WERI-Rb-1 (cell line): ENCODE results near the gene TXNDC5.

ENCODE experiments used
- DNase-seq: peaks from one replicate; pipeline ENCODE4 v3.0.0-alpha.2; 2020
- H3K27ac ChIP-seq: fragments of 250-450 bp; sonication (Bioruptor Pico); 2 replicates; pipeline ENCODE4 v1.5.1; 2020; ENCODE audit warnings: mild to moderate bottlenecking, moderate library complexity
- H3K27me3 ChIP-seq: fragments of 250-450 bp; sonication (Bioruptor Pico); 2 replicates; pipeline ENCODE4 v1.5.1; 2021; ENCODE audit warnings: mild to moderate bottlenecking, low read depth, moderate library complexity; ENCODE audit not compliant: insufficient read depth, severe bottlenecking
- H3K36me3 ChIP-seq: fragments of 250-450 bp; sonication (Bioruptor Pico); 2 replicates; pipeline ENCODE4 v1.5.1; 2020; ENCODE audit warnings: mild to moderate bottlenecking, moderate library complexity
- H3K4me3 ChIP-seq: 2 replicates; pipeline ENCODE4 v1.5.1; 2011; ENCODE audit warnings: low read depth, mild to moderate bottlenecking, control low read depth, low read length
- H3K9me3 ChIP-seq: fragments of 250-450 bp; sonication (Bioruptor Pico); 2 replicates; pipeline ENCODE4 v1.5.1; 2021; ENCODE audit warnings: mild to moderate bottlenecking, moderate library complexity; ENCODE audit not compliant: severe bottlenecking
- TF ChIP-seq, protein P1 (sequence below): IDR thresholded peaks from 2 replicates; pipeline ENCODE4 v1.5.1; 2011; ENCODE audit warnings: low read depth, mild to moderate bottlenecking, control low read depth, inconsistent platforms, low read length

Gene TXNDC5

DNA sequence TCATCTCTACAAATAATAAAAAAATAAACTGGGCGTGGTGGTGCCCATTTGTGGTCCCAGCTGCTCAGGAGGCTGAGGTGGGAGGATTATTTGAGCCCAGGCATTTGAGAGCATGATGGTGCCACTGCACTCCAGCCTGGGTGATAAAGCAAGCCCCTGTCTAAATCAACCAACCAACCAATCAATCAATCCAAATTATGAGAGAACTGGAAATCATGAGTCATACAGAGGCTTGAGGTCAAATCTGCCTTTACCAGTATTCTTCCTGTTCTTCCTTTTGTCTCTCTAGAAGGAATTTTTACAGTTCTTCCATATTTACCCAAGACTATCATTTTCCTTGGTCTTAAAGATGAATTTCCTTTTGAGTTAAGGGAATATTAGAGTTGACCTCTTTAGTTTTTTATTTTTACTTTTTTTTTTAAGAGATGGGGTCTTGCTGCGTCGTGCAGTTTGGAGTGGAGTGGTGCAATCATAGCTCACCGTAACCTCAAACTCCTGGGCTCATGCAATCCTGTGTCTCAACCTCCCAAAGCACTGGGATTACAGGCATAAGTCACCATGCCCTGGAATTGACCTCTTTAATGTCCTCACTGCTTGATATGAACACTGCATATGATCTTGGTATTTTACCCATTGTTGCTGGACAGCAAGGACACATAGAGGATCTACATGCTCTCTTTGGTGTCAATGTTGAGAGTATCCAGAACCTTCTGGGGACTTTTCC lies 44.1 kb upstream of the TXNDC5 start:
- H3K9me3 ChIP-seq = no peaks in the 10 kb centered on the region
- no peak for DNase-seq
- TF ChIP-seq, protein P1, sequence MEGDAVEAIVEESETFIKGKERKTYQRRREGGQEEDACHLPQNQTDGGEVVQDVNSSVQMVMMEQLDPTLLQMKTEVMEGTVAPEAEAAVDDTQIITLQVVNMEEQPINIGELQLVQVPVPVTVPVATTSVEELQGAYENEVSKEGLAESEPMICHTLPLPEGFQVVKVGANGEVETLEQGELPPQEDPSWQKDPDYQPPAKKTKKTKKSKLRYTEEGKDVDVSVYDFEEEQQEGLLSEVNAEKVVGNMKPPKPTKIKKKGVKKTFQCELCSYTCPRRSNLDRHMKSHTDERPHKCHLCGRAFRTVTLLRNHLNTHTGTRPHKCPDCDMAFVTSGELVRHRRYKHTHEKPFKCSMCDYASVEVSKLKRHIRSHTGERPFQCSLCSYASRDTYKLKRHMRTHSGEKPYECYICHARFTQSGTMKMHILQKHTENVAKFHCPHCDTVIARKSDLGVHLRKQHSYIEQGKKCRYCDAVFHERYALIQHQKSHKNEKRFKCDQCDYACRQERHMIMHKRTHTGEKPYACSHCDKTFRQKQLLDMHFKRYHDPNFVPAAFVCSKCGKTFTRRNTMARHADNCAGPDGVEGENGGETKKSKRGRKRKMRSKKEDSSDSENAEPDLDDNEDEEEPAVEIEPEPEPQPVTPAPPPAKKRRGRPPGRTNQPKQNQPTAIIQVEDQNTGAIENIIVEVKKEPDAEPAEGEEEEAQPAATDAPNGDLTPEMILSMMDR = no peak
- no peaks in the 10 kb centered on the region for H3K36me3 ChIP-seq
- no peak overlapping the region for H3K27ac ChIP-seq
- no peaks in the 10 kb centered on the region for H3K27me3 ChIP-seq
- no peak overlapping the region for H3K4me3 ChIP-seq

DNA sequence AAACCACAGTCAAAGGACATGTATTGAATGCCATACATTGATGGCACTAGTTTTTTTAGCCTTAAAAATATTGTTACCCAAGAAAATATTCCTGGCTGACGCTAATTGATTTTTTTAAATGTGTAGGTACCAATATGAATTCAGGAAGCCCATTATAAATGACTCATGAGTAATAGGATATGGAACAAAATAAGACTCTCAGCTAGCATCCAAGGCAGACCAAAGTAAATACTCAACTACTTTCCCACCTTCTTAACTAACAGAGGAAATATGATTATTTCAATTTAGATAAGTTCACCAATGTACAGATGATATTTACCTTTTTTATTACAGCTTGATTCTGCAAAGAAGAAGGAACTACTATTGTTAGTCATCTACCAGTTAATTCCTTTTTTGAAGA lies 43.2 kb upstream of the TXNDC5 start:
- TF ChIP-seq, protein P1 = no peak
- Histone ChIP-seq H3K9me3 (peaks cover 5% of the 10 kb centered on the region), H3K27me3 (no peaks in the 10 kb centered on the region), H3K27ac (no peak overlapping the region), H3K4me3 (no peak overlapping the region), H3K36me3 (no peaks in the 10 kb centered on the region)
- no peak for DNase-seq

DNA sequence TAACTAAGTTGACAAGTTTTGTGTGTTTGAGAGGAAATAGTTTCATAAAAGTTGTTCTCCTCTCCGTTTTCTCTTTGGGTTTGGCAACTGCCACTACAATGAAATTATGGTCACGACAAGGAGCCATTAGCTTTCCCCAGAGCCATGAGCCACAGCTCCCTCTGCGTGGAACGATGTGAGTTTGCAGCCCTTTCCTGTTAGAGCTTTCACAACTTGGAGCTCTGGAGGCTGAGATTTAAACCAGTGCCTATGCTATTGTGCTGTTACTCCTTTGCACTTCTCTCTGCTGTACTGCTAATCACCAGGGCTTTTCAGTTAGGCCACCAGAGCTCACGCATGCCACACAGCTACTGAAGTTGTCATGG lies 29.3 kb upstream of the TXNDC5 start:
- TF ChIP-seq, protein P1 = no peak
- Histone ChIP-seq H3K36me3 (no peaks in the 10 kb centered on the region), H3K4me3 (no peak overlapping the region), H3K27me3 (no peaks in the 10 kb centered on the region), H3K27ac (no peak overlapping the region), H3K9me3 (peaks cover 2% of the 10 kb centered on the region)
- DNase-seq = no peak

DNA sequence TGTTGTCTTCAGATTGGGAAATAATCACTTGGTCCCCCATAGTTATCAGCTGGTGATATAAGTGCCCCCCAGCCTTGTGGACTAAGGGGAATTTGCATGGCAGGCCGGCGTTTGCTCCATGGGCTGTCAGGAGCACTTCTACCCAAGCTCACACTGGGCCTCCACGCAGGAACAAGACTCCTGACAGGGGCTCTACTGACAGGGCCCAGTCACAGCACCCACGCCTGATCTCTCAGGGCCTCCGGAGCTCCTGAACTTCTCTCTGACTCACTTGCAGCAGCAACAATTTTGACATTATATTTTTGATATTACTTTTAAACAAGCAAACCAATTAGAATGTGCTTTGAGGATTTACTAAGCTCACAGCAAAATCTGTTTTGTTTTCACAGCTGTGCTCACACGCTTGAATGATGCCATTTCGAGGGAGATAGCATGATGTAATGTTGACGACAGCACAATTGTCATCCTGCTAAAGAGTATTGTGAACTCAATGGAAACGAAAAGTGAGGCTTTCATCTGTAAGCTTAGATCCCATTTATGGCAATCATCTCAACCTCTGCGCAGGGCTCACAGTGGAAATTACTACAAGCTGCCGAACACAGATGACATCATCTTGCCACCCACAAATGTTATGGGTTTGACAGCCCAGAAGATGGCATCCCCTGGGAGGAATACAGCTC lies 28.7 kb upstream of the TXNDC5 start:
- TF ChIP-seq, protein P1 = no peak
- H3K36me3 ChIP-seq = no peaks in the 10 kb centered on the region
- no peak overlapping the region for H3K27ac ChIP-seq
- peaks cover 2% of the 10 kb centered on the region for H3K9me3 ChIP-seq
- no peak for DNase-seq
- H3K27me3 ChIP-seq = no peaks in the 10 kb centered on the region
- H3K4me3 ChIP-seq = no peak overlapping the region

DNA sequence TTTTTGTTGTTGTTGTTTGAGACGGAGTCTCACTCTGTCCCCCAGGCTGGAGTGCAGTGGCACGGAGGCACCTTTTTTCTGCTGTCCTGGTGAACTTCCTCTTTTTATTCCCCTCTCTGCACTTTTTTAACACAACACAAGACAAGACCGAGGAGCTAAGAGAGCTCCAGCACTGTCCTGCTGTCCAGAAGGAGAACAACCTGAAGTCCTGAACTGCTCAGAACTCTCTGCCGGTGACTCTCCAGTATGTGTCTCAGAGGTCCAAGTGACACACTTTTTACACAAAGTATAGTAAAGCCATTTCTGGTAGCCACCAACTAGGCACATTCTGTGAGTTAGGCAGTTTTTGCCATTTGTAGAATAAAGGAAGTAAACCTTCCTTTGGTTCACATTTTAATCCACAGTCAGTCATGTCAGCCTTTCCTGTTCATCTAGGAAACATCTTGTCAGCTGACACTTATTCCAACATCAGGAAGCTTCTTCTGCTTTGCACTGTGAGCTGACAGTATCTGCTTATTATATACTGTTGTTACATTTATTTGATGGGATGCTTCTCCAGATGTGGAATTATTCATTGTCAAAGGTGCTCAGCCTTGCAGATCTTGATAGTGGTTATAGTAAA lies 28.1 kb upstream of the TXNDC5 start:
- Histone ChIP-seq H3K4me3 (no peak overlapping the region), H3K27ac (no peak overlapping the region)
- TF ChIP-seq, protein P1 = no peak

More for the DNA sequence above, 28.1 kb upstream of the TXNDC5 start:
- Histone ChIP-seq H3K36me3 (no peaks in the 10 kb centered on the region), H3K27me3 (no peaks in the 10 kb centered on the region), H3K9me3 (peaks cover 2% of the 10 kb centered on the region)
- no peak for DNase-seq
